Cortex of kidney (tissue), 1 donor: ENCODE results near the gene TMSB4Y.

Experiments
- DNase-seq: peaks from one replicate; lab custom pipeline; 2025; lab: John Stamatoyannopoulos, UW

Gene TMSB4Y

GRCh38 chrY:13703568-13703968, at the start of gene TMSB4Y:
Gene TMSB4Y (plus strand): TSS chrY:13703899.
- peak; percentile 3 for DNase-seq

DNA sequence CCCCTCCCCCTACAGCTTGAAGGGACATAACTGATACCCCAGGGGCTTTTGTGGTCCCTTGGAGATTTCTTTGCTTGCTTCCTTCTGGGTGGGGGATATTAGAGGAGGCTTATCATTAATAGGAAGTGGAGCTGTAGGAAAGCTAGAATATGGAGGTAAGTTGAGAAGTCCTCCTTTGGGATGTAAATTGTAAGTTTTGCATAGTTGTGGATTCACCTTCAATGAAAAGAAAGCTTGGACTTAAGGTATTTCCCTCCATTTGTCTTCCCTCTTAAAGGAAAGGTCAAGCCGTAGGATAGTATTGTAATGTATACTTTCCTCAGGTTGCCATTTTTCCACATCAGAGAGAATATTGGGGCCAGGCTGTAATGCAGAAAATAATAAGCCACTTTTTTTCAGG, 39.5 kb upstream of the TMSB4Y start:
- no peak for DNase-seq

DNA sequence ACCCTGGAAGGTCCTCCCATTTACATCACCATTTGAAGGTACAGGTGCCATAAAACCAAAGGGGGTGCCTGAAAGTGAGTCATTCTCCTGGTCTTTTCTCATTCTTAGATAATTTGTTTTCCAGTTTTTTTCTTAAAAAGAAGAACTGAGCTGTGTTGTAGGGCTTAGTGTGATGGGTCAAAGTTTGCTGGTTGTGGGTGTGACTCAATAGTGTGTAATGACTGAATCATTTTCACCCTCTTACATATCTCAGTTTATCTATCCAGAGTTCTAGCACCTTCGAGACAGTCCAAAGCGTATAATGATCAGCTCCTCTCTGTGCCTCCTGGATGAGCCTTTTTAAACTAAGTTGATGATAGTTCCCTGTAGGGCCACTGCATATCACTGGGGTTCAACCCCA, 32.6 kb upstream of the TMSB4Y start:
- no peak for DNase-seq

GRCh38 chrY:13702276-13702675, 1.4 kb upstream of the TMSB4Y start:
- DNase-seq: no peak

DNA sequence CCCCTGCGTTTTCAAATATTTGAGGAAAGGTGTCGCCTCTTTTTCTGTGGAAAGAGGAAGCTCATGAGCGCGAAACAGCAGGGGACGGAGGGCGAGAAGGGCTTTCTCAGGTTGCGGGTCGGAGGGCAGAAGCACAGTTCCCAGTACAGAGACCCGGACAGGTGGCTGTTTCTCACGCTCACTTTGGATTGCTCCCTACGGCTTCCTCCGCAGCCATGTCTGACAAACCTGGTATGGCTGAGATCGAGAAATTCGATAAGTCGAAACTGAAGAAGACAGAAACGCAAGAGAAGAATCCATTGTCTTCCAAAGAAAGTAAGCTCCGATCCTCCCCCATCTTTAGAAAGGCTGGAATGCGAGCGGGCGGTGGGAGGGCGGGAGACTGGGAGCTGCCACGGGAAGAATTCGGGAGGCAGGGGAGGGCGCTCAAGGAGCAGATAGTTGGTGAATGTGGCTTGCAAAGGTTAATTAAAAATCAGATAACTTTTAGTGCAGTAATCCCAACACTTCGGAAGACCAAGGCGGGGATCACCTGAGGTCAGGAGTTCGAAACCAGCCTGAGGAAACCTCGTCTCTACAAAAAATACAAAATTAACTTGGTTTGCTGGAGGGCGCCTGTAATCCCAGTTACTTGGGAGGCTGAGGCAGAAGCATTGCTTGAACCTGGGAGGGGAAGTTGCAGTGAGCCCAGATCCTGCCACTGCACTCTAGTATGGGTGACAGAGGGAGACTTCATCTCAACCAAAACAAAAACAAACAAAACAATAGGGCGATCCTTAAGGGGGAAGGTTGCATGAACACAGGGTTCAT, 627 bp downstream of the TMSB4Y start:
- DNase-seq: no peak

- DNase-seq: no peak
Measured at GRCh38 chrY:13705197-13705596, 1.5 kb downstream of the TMSB4Y start.

GRCh38 chrY:13708038-13708437, 4.3 kb downstream of the TMSB4Y start:
- no peak for DNase-seq

GRCh38 chrY:13718996-13719395, 15.3 kb downstream of the TMSB4Y start:
- DNase-seq: no peak

DNA sequence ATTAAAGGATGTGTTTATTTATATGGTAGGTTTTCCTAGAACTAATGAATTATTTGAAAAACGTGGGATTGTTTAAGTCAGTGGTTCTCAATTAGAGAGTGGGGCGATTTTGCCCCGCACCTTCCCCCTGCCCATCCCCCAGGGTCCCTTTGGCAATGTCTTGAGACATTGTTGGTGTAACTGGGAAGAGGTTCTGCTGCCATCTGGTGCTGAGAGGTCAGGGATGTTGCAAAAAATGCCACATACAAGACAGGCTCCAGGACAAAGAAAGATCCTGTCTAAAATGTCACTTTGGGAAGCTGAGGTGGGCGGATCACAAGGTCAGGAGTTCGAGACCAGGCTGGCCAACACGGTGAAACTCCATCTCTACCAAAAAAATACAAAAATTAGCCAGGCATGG, 25.8 kb downstream of the TMSB4Y start:
- DNase-seq: no peak

- DNase-seq: no peak
Measured at GRCh38 chrY:13738618-13739017, 34.9 kb downstream of the TMSB4Y start.

GRCh38 chrY:13751289-13752071, 47.8 kb downstream of the TMSB4Y start:
- no peak for DNase-seq

DNA sequence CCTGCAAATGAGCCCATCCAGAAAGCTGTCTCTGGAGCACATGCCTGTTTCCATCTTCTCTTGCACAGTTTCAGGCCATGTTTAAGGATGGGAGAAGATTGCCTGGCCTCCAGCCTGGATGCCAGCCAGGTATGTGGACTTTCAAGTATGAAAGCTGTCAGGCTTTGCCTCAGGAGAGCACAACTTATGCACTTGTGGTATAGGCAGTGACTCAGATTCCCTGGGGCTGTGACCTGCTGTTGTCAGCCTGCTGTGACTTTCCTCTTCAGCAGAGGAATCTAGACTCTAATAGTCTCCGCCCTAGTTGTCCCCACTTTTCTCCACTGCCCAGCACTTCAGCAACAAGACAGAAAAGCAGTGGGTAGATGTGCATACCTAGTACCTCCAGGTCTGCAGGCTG, 51.0 kb downstream of the TMSB4Y start:
- no peak for DNase-seq
